B cell (primary cell): ENCODE results near the gene MMP1. TPM values are rescaled to one million over a fixed set of nuclear protein-coding genes. Genes with fewer than 3 reads are reported as not detected.

Experiments used
- ATAC-seq: fragments of 200-7000 bp; cut with Tn5 transposase; one replicate; pipeline ENCODE4 v1.10.0; 2021; ENCODE audit warnings: low read depth, mild to moderate bottlenecking, moderate number of reproducible peaks, moderate library complexity
- CTCF ChIA-PET: fragments of 350-600 bp; sonication (Branson Sonifier 250); formaldehyde crosslinking; loops from one replicate; lab custom pipeline; 2021; ENCODE audit warnings: antibody characterized with exemption, inconsistent platforms; lab: Charles Lee
- POLR2A ChIA-PET: fragments of 350-600 bp; sonication (Branson Sonifier 250); formaldehyde crosslinking; loops from one replicate; lab custom pipeline; 2021; ENCODE audit warnings: antibody characterized with exemption; lab: Charles Lee
- DNase-seq: peaks from one replicate; pipeline ENCODE4 v3.0.0; 2013
- H2AFZ ChIP-seq: 2 replicates; pipeline ENCODE4 v1.6.1; 2012; ENCODE audit warnings: mild to moderate bottlenecking, low read depth, low read length; ENCODE audit not compliant: insufficient read depth, poor library complexity, severe bottlenecking
- H3K27ac ChIP-seq, 2 donors: 1 replicate in 1 of 2; 2 replicates in 1 of 2; pipeline ENCODE4 v1.5.1; 2012 to 2013; ENCODE audit warnings: low read length in 2 of 2, mild to moderate bottlenecking in 2 of 2, moderate library complexity in 1 of 2
- H3K27me3 ChIP-seq, 4 experiments: fragments of 200-600 bp in 1 of 4; sonication (generic) in 1 of 4; replicated peaks in 1 of 4; 1 replicate in 2 of 4; 2 replicates in 2 of 4; pipeline versions ENCODE4 v1.6.1 to v1.7.0; 2013 to 2016; ENCODE audit warnings: low read length in 3 of 4, mild to moderate bottlenecking in 2 of 4, mixed read lengths in 1 of 4, moderate library complexity in 1 of 4; ENCODE audit not compliant: insufficient read depth in 4 of 4, control insufficient read depth in 3 of 4; ENCODE audit errors: control extremely low read depth in 1 of 4
- H3K36me3 ChIP-seq, 2 experiments: replicated peaks in 1 of 2; 1 replicate in 1 of 2; 2 replicates in 1 of 2; pipeline versions ENCODE4 v1.6.1 to v1.7.1; 2013; ENCODE audit warnings: low read length in 1 of 2; ENCODE audit not compliant: insufficient read depth in 2 of 2, control insufficient read depth in 1 of 2; ENCODE audit errors: control extremely low read depth in 1 of 2, extremely low read depth in 1 of 2
- H3K4me1 ChIP-seq, 2 donors: fragments of 200-600 bp in 1 of 2; sonication (generic) in 1 of 2; 1 replicate in 1 of 2; 2 replicates in 1 of 2; pipeline versions ENCODE4 v1.5.1 to v1.6.1; 2013 to 2017; ENCODE audit warnings: low read length in 2 of 2; ENCODE audit not compliant: control insufficient read depth in 2 of 2, insufficient read depth in 2 of 2
- H3K4me2 ChIP-seq: replicated peaks from 2 replicates; pipeline ENCODE3; 2012; ENCODE audit warnings: mild to moderate bottlenecking, low read depth, low read length; ENCODE audit not compliant: poor library complexity, severe bottlenecking
- H3K4me3 ChIP-seq, 5 experiments: fragments of 200-600 bp in 1 of 5; sonication (generic) in 1 of 5; 1 replicate in 3 of 5; 2 replicates in 2 of 5; pipeline versions ENCODE4 v1.5.1 to v1.7.0; 2011 to 2016; ENCODE audit warnings: low read length in 4 of 5, mild to moderate bottlenecking in 4 of 5, low read depth in 2 of 5, control low read depth in 1 of 5, moderate library complexity in 1 of 5; ENCODE audit not compliant: insufficient read depth in 1 of 5; ENCODE audit errors: control extremely low read depth in 1 of 5, extremely low read depth in 1 of 5
- H3K79me2 ChIP-seq: fragments of 200-600 bp; sonication (generic); one replicate; pipeline ENCODE4 v1.6.0; 2016; ENCODE audit warnings: low read length; ENCODE audit not compliant: control insufficient read depth, insufficient read depth
- H3K9ac ChIP-seq: fragments of 200-600 bp; sonication (generic); 2 replicates; pipeline ENCODE4 v1.6.1; 2017; ENCODE audit warnings: mild to moderate bottlenecking, low read length, moderate library complexity
- H3K9me3 ChIP-seq, 3 donors: one replicate each; pipeline versions ENCODE4 v1.6.1 to v1.7.1; 2013; ENCODE audit warnings: low read length in 2 of 3; ENCODE audit not compliant: control insufficient read depth in 2 of 3, insufficient read depth in 1 of 3; ENCODE audit errors: control extremely low read depth in 1 of 3
- H4K20me1 ChIP-seq: 2 replicates; pipeline ENCODE4 v1.6.0; 2012; ENCODE audit warnings: mild to moderate bottlenecking, low read length; ENCODE audit not compliant: insufficient read depth, control insufficient read depth, poor library complexity, severe bottlenecking
- H3K27ac Mint-ChIP-seq: one replicate; pipeline ENCODE4 v1.8.0; 2021; ENCODE audit warnings: mixed read lengths
- H3K27me3 Mint-ChIP-seq: one replicate; pipeline ENCODE4 v1.8.0; 2021; ENCODE audit warnings: mixed read lengths
- H3K4me1 Mint-ChIP-seq: one replicate; pipeline ENCODE4 v1.8.0; 2021; ENCODE audit warnings: mixed read lengths
- H3K4me3 Mint-ChIP-seq: one replicate; pipeline ENCODE4 v1.8.0; 2021; ENCODE audit warnings: mixed read lengths
- H3K9me3 Mint-ChIP-seq: one replicate; pipeline ENCODE4 v1.8.0; 2022; ENCODE audit warnings: mixed read lengths; ENCODE audit not compliant: insufficient read depth
- EZH2 ChIP-seq: IDR thresholded peaks from 2 replicates; pipeline ENCODE4 v1.6.1; 2012; ENCODE audit warnings: borderline replicate concordance, low read depth, mild to moderate bottlenecking, moderate library complexity, low read length; ENCODE audit not compliant: insufficient read depth, poor library complexity, severe bottlenecking
- WGBS: methylation state at CpG from one replicate; pipeline ENCODE4 v1.1.5; 2013; ENCODE audit warnings: missing lambda C conversion rate; ENCODE audit not compliant: insufficient coverage; 5-methylcytosine and 5-hydroxymethylcytosine counted together
- intact Hi-C: fragments of 100-400 bp; cut with micrococcal nuclease; formaldehyde crosslinking; loops from one replicate; pipeline ENCODE4 v1.10.0; 2022
- polyA plus RNA-seq: library from polyadenylated mRNA; depleted of rRNA; stranded (reverse); fragments of >200 nt; gene quantifications from 2 replicates; pipeline ENCODE4 v1.2.3, GENCODE V29; 2012
- total RNA-seq, 2 donors: library from RNA; stranded (reverse); fragments of 120-200 nt in 1 of 2; gene quantifications; 1 replicate in 1 of 2; 2 replicates in 1 of 2; pipeline versions ENCODE4 v1.2.3 to v1.2.4, GENCODE V29; 2013 to 2022
- TF ChIP-seq, protein P1 (sequence below): fragments of 200-600 bp; IDR thresholded peaks from one replicate; pipeline ENCODE4 v1.8.0; 2022; ENCODE audit warnings: antibody characterized with exemption, mild to moderate bottlenecking

Gene MMP1
- total and polyA plus RNA-seq, 2 donors (not counting 1 experiment from before 2014, with no cell fraction given), result not detected

DNA sequence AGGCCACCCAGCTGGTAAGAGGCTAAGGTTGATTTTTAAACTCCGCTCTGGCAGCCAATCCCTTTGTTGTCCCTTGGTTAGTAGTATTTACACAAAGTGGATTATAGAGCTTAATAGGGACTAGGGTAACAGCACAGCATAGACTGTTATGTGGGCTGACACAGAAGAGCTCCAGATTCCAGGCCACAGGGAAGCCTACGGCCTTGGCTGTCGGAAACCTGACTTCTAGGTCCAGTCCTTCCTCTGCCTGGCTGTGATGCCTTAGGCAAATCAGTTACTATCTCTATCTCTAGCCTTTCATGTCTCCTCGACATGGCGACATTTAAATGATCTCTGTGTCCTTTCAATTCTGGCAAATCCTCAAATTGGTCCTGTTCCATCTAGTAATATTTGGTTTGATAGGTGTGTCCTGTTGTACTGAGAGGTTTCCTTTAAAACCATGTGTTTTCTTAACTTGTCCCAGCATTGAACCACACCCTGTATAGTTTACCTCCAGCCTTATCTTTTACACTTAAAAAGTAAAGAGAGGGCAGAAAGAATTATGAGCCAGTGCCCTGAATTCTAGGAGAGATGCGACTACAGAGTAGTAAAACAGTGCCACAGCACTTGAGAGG, 4.2 kb downstream of the MMP1 start:
- no peaks in the 10 kb centered on the region for H3K27me3 ChIP-seq
- 91% methylated on average over 4 of the region's 6 CpGs for WGBS
- no peaks in the 10 kb centered on the region for H3K79me2 ChIP-seq
- ATAC-seq, result no peak
- H4K20me1 ChIP-seq, result no peaks in the 10 kb centered on the region
- no peak overlapping the region for H3K4me3 ChIP-seq
- H3K4me2 ChIP-seq, result no peak overlapping the region
- H3K27ac ChIP-seq, result no peak overlapping the region
- H3K27me3 Mint-ChIP-seq, result peaks cover 11% of the 10 kb centered on the region
- H3K27ac Mint-ChIP-seq, result no peak overlapping the region
- H3K9me3 ChIP-seq, result no peaks in the 10 kb centered on the region
- no peaks in the 10 kb centered on the region for H3K36me3 ChIP-seq
- H3K9ac ChIP-seq, result no peak overlapping the region
- H2AFZ ChIP-seq, result no peak overlapping the region
- H3K4me3 Mint-ChIP-seq, result no peak overlapping the region
- ChIA-PET POLR2A (no interaction called here), CTCF (no interaction called here)
- no peak for DNase-seq
- H3K9me3 Mint-ChIP-seq, result no peaks in the 10 kb centered on the region
- no peaks in the 10 kb centered on the region for H3K4me1 Mint-ChIP-seq
- no peaks in the 10 kb centered on the region for H3K4me1 ChIP-seq
- intact Hi-C loops, result no loop called here
- no peak for TF ChIP-seq EZH2
- TF ChIP-seq, protein P1, sequence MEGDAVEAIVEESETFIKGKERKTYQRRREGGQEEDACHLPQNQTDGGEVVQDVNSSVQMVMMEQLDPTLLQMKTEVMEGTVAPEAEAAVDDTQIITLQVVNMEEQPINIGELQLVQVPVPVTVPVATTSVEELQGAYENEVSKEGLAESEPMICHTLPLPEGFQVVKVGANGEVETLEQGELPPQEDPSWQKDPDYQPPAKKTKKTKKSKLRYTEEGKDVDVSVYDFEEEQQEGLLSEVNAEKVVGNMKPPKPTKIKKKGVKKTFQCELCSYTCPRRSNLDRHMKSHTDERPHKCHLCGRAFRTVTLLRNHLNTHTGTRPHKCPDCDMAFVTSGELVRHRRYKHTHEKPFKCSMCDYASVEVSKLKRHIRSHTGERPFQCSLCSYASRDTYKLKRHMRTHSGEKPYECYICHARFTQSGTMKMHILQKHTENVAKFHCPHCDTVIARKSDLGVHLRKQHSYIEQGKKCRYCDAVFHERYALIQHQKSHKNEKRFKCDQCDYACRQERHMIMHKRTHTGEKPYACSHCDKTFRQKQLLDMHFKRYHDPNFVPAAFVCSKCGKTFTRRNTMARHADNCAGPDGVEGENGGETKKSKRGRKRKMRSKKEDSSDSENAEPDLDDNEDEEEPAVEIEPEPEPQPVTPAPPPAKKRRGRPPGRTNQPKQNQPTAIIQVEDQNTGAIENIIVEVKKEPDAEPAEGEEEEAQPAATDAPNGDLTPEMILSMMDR, result no peak

DNA sequence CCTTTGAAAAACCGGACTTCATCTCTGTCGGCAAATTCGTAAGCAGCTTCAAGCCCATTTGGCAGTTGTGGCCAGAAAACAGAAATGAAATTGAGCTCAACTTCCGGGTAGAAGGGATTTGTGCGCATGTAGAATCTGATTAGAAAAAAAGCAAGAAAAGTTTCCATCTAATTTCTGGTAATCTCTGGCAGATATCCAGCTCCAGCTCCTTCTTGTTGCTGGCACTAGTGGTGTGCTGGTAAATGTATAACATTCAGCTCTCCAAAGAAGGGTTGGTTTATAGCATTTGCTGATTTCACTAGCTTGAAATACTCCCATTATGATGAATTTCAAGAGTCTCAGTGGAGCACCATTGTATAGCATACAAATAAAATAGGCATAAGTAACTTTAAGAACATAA, 5.4 kb downstream of the MMP1 start:
- intact Hi-C loops, result no loop called here
- H3K9me3 Mint-ChIP-seq, result no peaks in the 10 kb centered on the region
- CTCF ChIA-PET, result interaction anchor here (0.8 kb wide), 1 partner anchor 53 kb away, joined by 3 read pairs; no protein-coding TSS in a partner anchor

More for the DNA sequence above, 5.4 kb downstream of the MMP1 start:
- no peaks in the 10 kb centered on the region for H4K20me1 ChIP-seq
- no peak for DNase-seq
- H3K36me3 ChIP-seq, result no peaks in the 10 kb centered on the region
- no peak overlapping the region for H3K4me3 ChIP-seq
- no peak overlapping the region for H3K4me3 Mint-ChIP-seq
- no peaks in the 10 kb centered on the region for H3K79me2 ChIP-seq
- 90% methylated on average over 4 of the region's 5 CpGs for WGBS
- TF ChIP-seq EZH2, result no peak
- H3K27me3 Mint-ChIP-seq, result peaks cover 8% of the 10 kb centered on the region
- H3K4me1 ChIP-seq, result no peaks in the 10 kb centered on the region
- H3K4me1 Mint-ChIP-seq, result no peaks in the 10 kb centered on the region
- POLR2A ChIA-PET, result no interaction called here
- H2AFZ ChIP-seq, result no peak overlapping the region
- no peak overlapping the region for H3K27ac ChIP-seq
- H3K9me3 ChIP-seq, result no peaks in the 10 kb centered on the region
- no peak overlapping the region for H3K4me2 ChIP-seq
- no peak for ATAC-seq
- H3K27me3 ChIP-seq, result no peaks in the 10 kb centered on the region
- H3K27ac Mint-ChIP-seq, result no peak overlapping the region
- no peak overlapping the region for H3K9ac ChIP-seq
